BE2C (cell line): Measurements from ENCODE around the gene ITIH3.

ENCODE experiments used
- DNase-seq: peaks from one replicate; pipeline ENCODE4 v3.0.0-alpha.2; 2020
- H3K27me3 ChIP-seq: fragments of 250-450 bp; sonication (Bioruptor Pico); 2 replicates; pipeline ENCODE4 v1.5.1; 2020; ENCODE audit warnings: mild to moderate bottlenecking
- H3K36me3 ChIP-seq: fragments of 250-450 bp; sonication (Bioruptor Pico); 2 replicates; pipeline ENCODE4 v1.5.1; 2020; ENCODE audit warnings: mild to moderate bottlenecking
- H3K4me1 ChIP-seq: fragments of 250-450 bp; sonication (Bioruptor Pico); 2 replicates; pipeline ENCODE4 v1.5.1; 2020
- H3K4me3 ChIP-seq: 2 replicates; pipeline ENCODE4 v1.5.1; 2011; ENCODE audit warnings: low read depth, low read length
- H3K9me3 ChIP-seq: fragments of 250-450 bp; sonication (Bioruptor Pico); 2 replicates; pipeline ENCODE4 v1.5.1; 2020
- CTCF ChIP-seq: IDR thresholded peaks from 2 replicates; pipeline ENCODE4 v1.5.1; 2012; ENCODE audit warnings: mild to moderate bottlenecking, low read depth, low read length

The ITIH3 gene

GRCh38 chr3:52817221-52817620 lies 22.6 kb downstream of the ITIH3 start:
- no peak for DNase-seq
- Histone ChIP-seq H3K36me3 (no peaks in the 10 kb centered on the region), H3K9me3 (no peaks in the 10 kb centered on the region), H3K4me3 (no peak overlapping the region), H3K27me3 (no peaks in the 10 kb centered on the region), H3K4me1 (no peaks in the 10 kb centered on the region)
- no peak for TF ChIP-seq CTCF

- no peaks in the 10 kb centered on the region for H3K36me3 ChIP-seq
- DNase-seq, result no peak
- H3K4me3 ChIP-seq, result no peak overlapping the region
- no peaks in the 10 kb centered on the region for H3K9me3 ChIP-seq
- H3K27me3 ChIP-seq, result no peaks in the 10 kb centered on the region
- H3K4me1 ChIP-seq, result no peaks in the 10 kb centered on the region
- no peak for TF ChIP-seq CTCF
Measured at GRCh38 chr3:52817860-52818259, 23.3 kb downstream of the ITIH3 start.

GRCh38 chr3:52819936-52820335 lies 25.3 kb downstream of the ITIH3 start:
- Histone ChIP-seq H3K36me3 (no peaks in the 10 kb centered on the region), H3K27me3 (no peaks in the 10 kb centered on the region), H3K4me1 (no peaks in the 10 kb centered on the region), H3K4me3 (no peak overlapping the region), H3K9me3 (no peaks in the 10 kb centered on the region)
- no peak for DNase-seq
- TF ChIP-seq CTCF, result no peak

GRCh38 chr3:52820736-52821135 lies 26.1 kb downstream of the ITIH3 start:
- Histone ChIP-seq H3K4me1 (no peaks in the 10 kb centered on the region), H3K36me3 (no peaks in the 10 kb centered on the region), H3K27me3 (no peaks in the 10 kb centered on the region), H3K4me3 (no peak overlapping the region), H3K9me3 (no peaks in the 10 kb centered on the region)
- TF ChIP-seq CTCF, result peak; percentile 57
- DNase-seq, result peak; percentile 23

- Histone ChIP-seq H3K4me3 (no peak overlapping the region), H3K9me3 (no peaks in the 10 kb centered on the region), H3K4me1 (no peaks in the 10 kb centered on the region), H3K36me3 (no peaks in the 10 kb centered on the region), H3K27me3 (no peaks in the 10 kb centered on the region)
- no peak for DNase-seq
- TF ChIP-seq CTCF, result no peak
Measured at GRCh38 chr3:52822363-52822762, 27.8 kb downstream of the ITIH3 start.

- no peak for DNase-seq
Measured at GRCh38 chr3:52824037-52824436, 29.4 kb downstream of the ITIH3 start.

More at GRCh38 chr3:52824037-52824436, 29.4 kb downstream of the ITIH3 start:
- H3K4me3 ChIP-seq, result no peak overlapping the region
- no peaks in the 10 kb centered on the region for H3K4me1 ChIP-seq
- no peaks in the 10 kb centered on the region for H3K36me3 ChIP-seq
- no peak for TF ChIP-seq CTCF
- no peaks in the 10 kb centered on the region for H3K27me3 ChIP-seq
- H3K9me3 ChIP-seq, result no peaks in the 10 kb centered on the region
